ENCODE results near the gene MAP4K3. TPM values are rescaled to one million over a fixed set of nuclear protein-coding genes. Genes with fewer than 3 reads are reported as not detected.

MAP4K3 gene
- total RNA-seq, 1 experiment from 2014 or later, result 26.6 TPM

- H3K27ac ChIP-seq (ENCODE audit: low read length), result no peak overlapping the region
- no peaks in the 10 kb centered on the region for H3K9me3 ChIP-seq (ENCODE audit: control insufficient read depth, insufficient read depth, low read depth, low read length)
- BruUV-seq (replicated peaks), result no TSS peak
- in situ Hi-C loops (cut with HindIII; ENCODE audit: low pct_unique_long_range_greater_than_20kb, low sequenced_read_pairs) (no loop called here), intact Hi-C loops (cut with micrococcal nuclease; ENCODE audit: unreplicated experiment) (no loop called here)
- H3K27me3 ChIP-seq (ENCODE audit: control insufficient read depth, insufficient read depth, low read length), result no peaks in the 10 kb centered on the region
- no peak for TF ChIP-seq SIN3A (IDR thresholded peaks at IDR 0.05; ENCODE audit: borderline replicate concordance, insufficient read depth, low read depth, low read length)
- TF ChIP-seq REST (IDR thresholded peaks at IDR 0.05; ENCODE audit: insufficient read depth in 1 of 2, low read depth in 2 of 2, low read length in 1 of 2), result no peak
- no peak for TF ChIP-seq CTCF (IDR thresholded peaks at IDR 0.05)
- no peak for TF ChIP-seq TCF7L2 (IDR thresholded peaks at IDR 0.05; ENCODE audit: low read depth, low read length)
- no peak for TF ChIP-seq POLR2AphosphoS5 (IDR thresholded peaks at IDR 0.05; ENCODE audit: low read depth, low read length)
- POLR2A ChIA-PET, result no interaction called here
- no peaks in the 10 kb centered on the region for H3K4me1 ChIP-seq (ENCODE audit: control insufficient read depth, insufficient read depth, low read length)
- ATAC-seq, result no peak
- H3K36me3 ChIP-seq (ENCODE audit: control insufficient read depth, insufficient read depth, low read length), result peaks cover 8% of the 10 kb centered on the region
- no peak for DNase-seq (ENCODE audit: low read depth, low spot score)
- CTCF ChIA-PET, result no interaction called here
- H3K4me3 ChIP-seq (ENCODE audit: low read depth in 2 of 2, low read length in 2 of 2), result no peak overlapping the region
These were observed 170.1 kb downstream of the MAP4K3 start for GRCh38 chr2:39266916-39267434.

GRCh38 chr2:39266139-39266805 lies 170.8 kb downstream of the MAP4K3 start:
- ChIA-PET CTCF (no interaction called here), POLR2A (no interaction called here)
- in situ Hi-C loops (cut with HindIII; ENCODE audit: low pct_unique_long_range_greater_than_20kb, low sequenced_read_pairs), result no loop called here
- peaks cover 5% of the 10 kb centered on the region for H3K36me3 ChIP-seq (ENCODE audit: control insufficient read depth, insufficient read depth, low read length)
- BruUV-seq (replicated peaks), result no TSS peak
- no peaks in the 10 kb centered on the region for H3K9me3 ChIP-seq (ENCODE audit: control insufficient read depth, insufficient read depth, low read depth, low read length)
- ATAC-seq, result no peak
- no peak for TF ChIP-seq POLR2AphosphoS5 (IDR thresholded peaks at IDR 0.05; ENCODE audit: low read depth, low read length)
- no peak for TF ChIP-seq TCF7L2 (IDR thresholded peaks at IDR 0.05; ENCODE audit: low read depth, low read length)
- TF ChIP-seq CTCF (IDR thresholded peaks at IDR 0.05), result no peak
- no peak for TF ChIP-seq SIN3A (IDR thresholded peaks at IDR 0.05; ENCODE audit: borderline replicate concordance, insufficient read depth, low read depth, low read length)
- TF ChIP-seq REST (IDR thresholded peaks at IDR 0.05; ENCODE audit: insufficient read depth in 1 of 2, low read depth in 2 of 2, low read length in 1 of 2), result no peak
- no peak overlapping the region for H3K27ac ChIP-seq (ENCODE audit: low read length)
- no peaks in the 10 kb centered on the region for H3K27me3 ChIP-seq (ENCODE audit: control insufficient read depth, insufficient read depth, low read length)
- no peaks in the 10 kb centered on the region for H3K4me1 ChIP-seq (ENCODE audit: control insufficient read depth, insufficient read depth, low read length)
- DNase-seq (ENCODE audit: low read depth, low spot score), result no peak
- H3K4me3 ChIP-seq (ENCODE audit: low read depth in 2 of 2, low read length in 2 of 2), result no peak overlapping the region
- intact Hi-C loops (cut with micrococcal nuclease; ENCODE audit: unreplicated experiment), result no loop called here

Data from Panc1 (cell line).